ENCODE measurements around the gene DCPS.
"Not testable (repeated sequence)": the region's sequence is repeated elsewhere in the genome, so short reads cannot be mapped to it uniquely, and the experiment has no call there.

DCPS gene

GRCh38 chr11:126362879-126363655 is 59.2 kb downstream of the DCPS start:
- no peak for DNase-seq

- DNase-seq = no peak
These were observed 59.9 kb downstream of the DCPS start for GRCh38 chr11:126363706-126364248.

GRCh38 chr11:126364735-126365134 is 60.9 kb downstream of the DCPS start:
- DNase-seq = not testable (repeated sequence)

GRCh38 chr11:126365508-126365907 is 61.6 kb downstream of the DCPS start:
- not testable (repeated sequence) for DNase-seq

- DNase-seq = no peak
These were observed 62.4 kb downstream of the DCPS start for GRCh38 chr11:126366064-126366822.

GRCh38 chr11:126366823-126367654 is 63.2 kb downstream of the DCPS start:
- not testable (repeated sequence) for DNase-seq

GRCh38 chr11:126367806-126368205 is 63.9 kb downstream of the DCPS start:
- not testable (repeated sequence) for DNase-seq

GRCh38 chr11:126368336-126369119 is 64.7 kb downstream of the DCPS start:
- not testable (repeated sequence) for DNase-seq

- no peak for DNase-seq
These were observed 66.2 kb downstream of the DCPS start for GRCh38 chr11:126370016-126370415.

- no peak for DNase-seq
These were observed 67.7 kb downstream of the DCPS start for GRCh38 chr11:126371595-126371994.

- not testable (repeated sequence) for DNase-seq
These were observed 69.7 kb downstream of the DCPS start for GRCh38 chr11:126373389-126374066.

GRCh38 chr11:126374562-126375300 is 70.9 kb downstream of the DCPS start:
- DNase-seq = not testable (repeated sequence)

GRCh38 chr11:126375726-126376125 is 71.9 kb downstream of the DCPS start:
- DNase-seq = no peak

GRCh38 chr11:126378763-126379162 is 74.9 kb downstream of the DCPS start:
- no peak for DNase-seq

- DNase-seq = no peak
These were observed 77.0 kb downstream of the DCPS start for GRCh38 chr11:126380909-126381308.

GRCh38 chr11:126381960-126382359 is 78.1 kb downstream of the DCPS start:
- not testable (repeated sequence) for DNase-seq

GRCh38 chr11:126382641-126383040 is 78.8 kb downstream of the DCPS start:
- DNase-seq = not testable (repeated sequence)

- no peak for DNase-seq
These were observed 79.8 kb downstream of the DCPS start for GRCh38 chr11:126383339-126384335.

- DNase-seq = no peak
These were observed 80.7 kb downstream of the DCPS start for GRCh38 chr11:126384449-126385070.

All from stimulated activated naive CD4-positive, alpha-beta T cell treated with Interleukin-2 at 50 U/mL for 16 hours (primary cell).